Bronchial epithelial cell (primary cell): ENCODE data around the gene UBD. TPM values are rescaled to one million over a fixed set of nuclear protein-coding genes. Genes with fewer than 3 reads are reported as not detected.

Source experiments
- DNase-seq: peaks from one replicate; pipeline ENCODE4 v3.0.0-alpha.2; 2010; ENCODE audit warnings: low read depth
- FAIRE-seq: peaks from 2 replicates; lab custom pipeline; 2011; peaks lifted over from hg19 to GRCh38; lab: Jason Lieb, UNC
- H3K27me3 ChIP-seq: 2 replicates; pipeline ENCODE4 v1.5.1; 2011; ENCODE audit warnings: low read length; ENCODE audit not compliant: control insufficient read depth, insufficient read depth
- H3K36me3 ChIP-seq: 2 replicates; pipeline ENCODE4 v1.5.1; 2011; ENCODE audit warnings: low read length; ENCODE audit not compliant: control insufficient read depth, insufficient read depth
- H3K4me3 ChIP-seq: 2 replicates; pipeline ENCODE4 v1.5.1; 2011; ENCODE audit warnings: mild to moderate bottlenecking, low read depth, low read length, control low read depth
- total RNA-seq: library from RNA; depleted of rRNA; stranded (reverse); fragments of >200 nt; gene quantifications from 2 replicates; pipeline ENCODE4 v1.2.1, GENCODE V29; 2014
- TF ChIP-seq, protein P1 (sequence below): IDR thresholded peaks from 2 replicates; pipeline ENCODE4 v1.5.1; 2011; ENCODE audit warnings: mild to moderate bottlenecking, moderate library complexity, low read length, control low read depth, inconsistent platforms; ENCODE audit not compliant: insufficient read depth, severe bottlenecking

Gene UBD
- total RNA-seq, 1 donor from 2014 or later: not detected

DNA sequence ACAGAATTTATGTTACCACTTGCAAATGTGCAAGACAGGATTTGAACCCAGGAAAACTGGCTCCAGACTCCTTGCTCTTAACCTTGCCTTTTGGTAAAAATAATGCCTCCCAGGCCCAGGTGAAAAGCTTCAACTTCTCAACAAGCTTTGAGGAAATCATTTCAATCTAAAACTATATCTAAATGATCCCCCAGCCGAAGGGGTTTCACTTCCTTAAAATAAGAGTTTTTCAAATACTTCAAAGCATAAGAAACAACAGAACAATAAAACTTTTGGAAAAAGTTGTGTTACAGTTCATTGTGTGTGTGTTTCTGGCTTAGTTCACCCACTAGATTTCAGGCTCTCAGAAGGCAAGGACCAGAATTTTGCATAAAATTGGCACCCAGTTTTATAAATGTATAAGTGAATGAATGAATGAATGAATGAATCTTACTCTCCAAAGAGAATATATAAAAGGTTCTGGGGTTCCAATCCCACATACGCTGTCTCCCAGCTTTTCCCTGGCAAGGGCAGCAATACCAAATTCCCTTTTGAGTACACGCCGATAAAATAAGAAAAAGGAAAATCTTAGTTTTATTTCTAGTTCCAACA, 30.8 kb upstream of the UBD start:
- no peak for FAIRE-seq

DNA sequence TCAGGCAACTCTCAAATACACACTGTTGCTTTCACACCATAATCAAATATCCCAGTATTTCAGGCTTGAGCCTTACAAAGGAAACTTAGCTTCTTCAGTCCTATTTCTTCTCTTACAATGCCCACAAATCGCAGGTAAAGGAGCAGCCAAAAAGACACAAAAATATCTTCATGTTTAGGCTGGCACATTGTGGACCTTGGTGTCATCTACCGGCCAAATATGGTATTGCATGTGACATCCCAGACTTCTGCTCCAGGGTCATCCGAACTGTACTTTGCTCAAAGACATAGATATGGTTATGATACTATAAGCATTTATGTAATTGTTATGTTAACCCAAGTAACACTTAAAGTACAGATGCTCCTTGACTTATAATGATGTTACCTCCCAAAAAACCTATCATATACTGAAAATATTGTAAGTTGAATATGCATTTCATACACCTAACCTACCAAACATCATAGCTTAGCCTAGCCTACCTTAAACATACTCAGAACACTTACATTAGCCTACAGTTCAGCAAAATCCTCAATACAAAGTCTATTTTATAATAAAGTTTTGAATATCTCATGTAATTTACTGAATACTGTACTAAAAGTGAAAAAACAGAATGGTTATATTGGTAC, 30.0 kb upstream of the UBD start:
- TF ChIP-seq, protein P1, sequence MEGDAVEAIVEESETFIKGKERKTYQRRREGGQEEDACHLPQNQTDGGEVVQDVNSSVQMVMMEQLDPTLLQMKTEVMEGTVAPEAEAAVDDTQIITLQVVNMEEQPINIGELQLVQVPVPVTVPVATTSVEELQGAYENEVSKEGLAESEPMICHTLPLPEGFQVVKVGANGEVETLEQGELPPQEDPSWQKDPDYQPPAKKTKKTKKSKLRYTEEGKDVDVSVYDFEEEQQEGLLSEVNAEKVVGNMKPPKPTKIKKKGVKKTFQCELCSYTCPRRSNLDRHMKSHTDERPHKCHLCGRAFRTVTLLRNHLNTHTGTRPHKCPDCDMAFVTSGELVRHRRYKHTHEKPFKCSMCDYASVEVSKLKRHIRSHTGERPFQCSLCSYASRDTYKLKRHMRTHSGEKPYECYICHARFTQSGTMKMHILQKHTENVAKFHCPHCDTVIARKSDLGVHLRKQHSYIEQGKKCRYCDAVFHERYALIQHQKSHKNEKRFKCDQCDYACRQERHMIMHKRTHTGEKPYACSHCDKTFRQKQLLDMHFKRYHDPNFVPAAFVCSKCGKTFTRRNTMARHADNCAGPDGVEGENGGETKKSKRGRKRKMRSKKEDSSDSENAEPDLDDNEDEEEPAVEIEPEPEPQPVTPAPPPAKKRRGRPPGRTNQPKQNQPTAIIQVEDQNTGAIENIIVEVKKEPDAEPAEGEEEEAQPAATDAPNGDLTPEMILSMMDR: peak; percentile 87
- DNase-seq: peak; percentile 46
- no peaks in the 10 kb centered on the region for H3K36me3 ChIP-seq
- no peak for FAIRE-seq
- no peaks in the 10 kb centered on the region for H3K27me3 ChIP-seq
- H3K4me3 ChIP-seq: no peak overlapping the region

More for the DNA sequence above, 30.8 kb upstream of the UBD start:
- TF ChIP-seq, protein P1: no peak
- H3K36me3 ChIP-seq: no peaks in the 10 kb centered on the region
- H3K4me3 ChIP-seq: no peak overlapping the region
- H3K27me3 ChIP-seq: no peaks in the 10 kb centered on the region
- DNase-seq: no peak

DNA sequence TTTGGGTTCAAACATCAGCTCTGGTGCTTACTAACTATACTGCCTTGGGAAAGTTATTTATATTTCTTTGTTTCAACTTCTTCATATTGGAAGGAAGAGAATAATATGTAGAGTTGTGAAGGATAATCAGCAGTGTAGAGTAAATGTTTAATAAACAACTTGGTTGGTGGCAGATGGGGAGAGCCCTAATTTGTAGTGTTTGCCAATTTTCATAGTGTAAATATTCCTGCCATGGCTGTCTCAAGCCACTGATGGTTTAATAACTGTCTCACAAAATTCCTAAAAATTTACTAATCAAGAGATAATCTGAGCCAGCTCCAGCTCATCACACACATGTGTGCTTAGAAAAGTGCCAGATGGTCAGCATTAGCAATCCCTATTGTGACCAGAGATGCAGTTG, 25.3 kb upstream of the UBD start, which contains the start of gene OR2H2:
Gene OR2H2 (plus strand): TSS at position 301 of the 400 bp plus-strand sequence. CDS start 2,824 bp downstream, outside the sequence.
- DNase-seq (no peak), FAIRE-seq (no peak)
- TF ChIP-seq, protein P1: no peak
- no peak within 1 kb of the TSS for H3K4me3 ChIP-seq
- H3K36me3 ChIP-seq: no peaks in the 10 kb centered on the region
- H3K27me3 ChIP-seq: no peaks in the 10 kb centered on the region

DNA sequence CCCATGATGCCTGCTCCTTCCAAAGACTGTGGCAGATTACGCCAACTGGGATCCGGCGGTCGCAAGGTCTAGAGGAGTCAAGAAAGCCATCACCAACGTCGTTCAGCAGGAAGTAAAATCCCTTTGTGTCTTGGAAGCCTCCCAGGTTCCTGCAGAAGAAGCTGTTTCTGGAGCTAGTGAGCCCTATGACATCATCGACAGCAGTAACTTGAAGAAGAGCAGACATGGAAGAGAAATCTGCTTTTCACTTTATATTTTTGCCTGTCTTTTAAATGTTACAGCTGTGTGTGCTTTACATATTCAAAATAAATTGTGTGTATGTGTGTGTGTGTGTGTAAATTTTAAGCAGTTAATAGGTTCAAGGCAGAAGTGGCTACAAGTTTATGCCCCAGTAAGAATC, 18.0 kb upstream of the UBD start:
- H3K27me3 ChIP-seq: no peaks in the 10 kb centered on the region
- TF ChIP-seq, protein P1: no peak
- no peak for FAIRE-seq
- DNase-seq: no peak
- no peak overlapping the region for H3K4me3 ChIP-seq
- H3K36me3 ChIP-seq: no peaks in the 10 kb centered on the region

DNA sequence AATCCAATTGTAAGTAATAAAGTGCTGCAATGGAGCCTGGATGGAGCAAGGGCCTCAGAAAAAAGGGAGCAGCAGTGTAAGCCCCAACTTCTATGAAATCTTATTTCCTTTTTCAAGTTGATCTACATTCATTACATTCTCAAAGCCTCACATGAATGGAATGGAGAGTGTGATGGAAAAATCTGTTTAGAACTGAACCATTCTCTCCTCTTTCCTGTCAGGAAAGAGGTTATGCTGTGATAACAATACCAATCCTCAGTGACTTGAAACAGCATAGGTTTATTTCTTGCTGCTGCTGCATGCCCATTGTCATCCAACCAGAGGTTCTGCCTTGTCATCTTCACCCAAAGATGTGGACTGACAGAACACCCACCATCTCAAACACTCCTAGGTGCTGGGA, 16.5 kb upstream of the UBD start:
- Histone ChIP-seq H3K36me3 (no peaks in the 10 kb centered on the region), H3K27me3 (no peaks in the 10 kb centered on the region), H3K4me3 (no peak overlapping the region)
- DNase-seq (no peak), FAIRE-seq (no peak)
- TF ChIP-seq, protein P1: no peak
